ENCODE results near the gene IFT25.

Gene IFT25

DNA sequence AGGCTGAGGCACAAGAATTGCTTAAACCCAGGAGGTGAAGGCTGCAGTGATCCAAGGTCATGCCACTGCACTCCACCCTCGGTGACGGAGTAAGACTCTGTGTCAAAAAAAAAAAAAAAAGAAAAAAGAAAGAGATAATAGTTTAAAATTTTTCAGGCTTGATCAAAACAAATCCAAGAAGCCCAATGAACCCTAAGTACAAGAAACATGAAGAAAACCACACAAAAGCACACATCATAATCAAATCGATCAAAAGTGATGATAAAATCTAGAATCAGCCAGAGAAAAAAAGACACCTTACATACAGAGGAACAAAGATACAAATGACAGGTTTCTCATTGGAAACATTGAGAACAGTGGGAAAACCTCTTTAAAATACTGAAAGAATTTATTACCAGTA, 41.0 kb upstream of the IFT25 start:
- Histone ChIP-seq H3K9ac (ENCODE audit: low read length) (no peak overlapping the region), H2AFZ (ENCODE audit: insufficient read depth, low read length, poor library complexity) (no peak overlapping the region), H4K91ac (ENCODE audit: low read depth, low read length) (no peak overlapping the region), H3K79me2 (ENCODE audit: control insufficient read depth, insufficient read depth, low read length, poor library complexity) (peaks cover 3% of the 10 kb centered on the region), H3K4ac (ENCODE audit: low read depth, low read length) (no peak overlapping the region), H4K12ac (ENCODE audit: low read depth, low read length) (no peak overlapping the region), H3K79me1 (ENCODE audit: low read length) (peaks cover 5% of the 10 kb centered on the region), H2BK12ac (ENCODE audit: low read length) (no peak overlapping the region), H4K8ac (ENCODE audit: low read depth, low read length) (no peak overlapping the region), H3K18ac (ENCODE audit: low read length) (no peak overlapping the region), H3K4me1 (ENCODE audit: control insufficient read depth in 1 of 2, insufficient read depth in 2 of 2, low read length in 2 of 2) (peaks cover 5 to 9% of the 10 kb centered on the region in 2 experiments), H3K36me3 (ENCODE audit: control insufficient read depth in 1 of 2, insufficient read depth in 2 of 2, low read length in 2 of 2) (no peaks in the 10 kb centered on the region), H3K9me3 (ENCODE audit: insufficient read depth, low read depth, low read length) (no peaks in the 10 kb centered on the region), H3K27ac (ENCODE audit: low read depth, low read length) (no peak overlapping the region), H2BK120ac (ENCODE audit: insufficient read depth, low read length, poor library complexity) (no peak overlapping the region), H2AK5ac (ENCODE audit: low read length) (no peak overlapping the region), H3K4me3 (ENCODE audit: low read depth, low read length) (no peak overlapping the region), H3K23ac (ENCODE audit: low read length) (no peak overlapping the region), H3K4me2 (ENCODE audit: low read length) (no peak overlapping the region), H2BK5ac (ENCODE audit: low read depth, low read length, poor library complexity) (no peak overlapping the region), H3K27me3 (ENCODE audit: insufficient read depth, low read length) (no peaks in the 10 kb centered on the region), H3K14ac (ENCODE audit: low read length) (no peak overlapping the region)
- no peak for DNase-seq
- no CpG with 5 or more reads among the region's 3 CpGs for WGBS (ENCODE audit: extremely low coverage, insufficient coverage, insufficient read length)

DNA sequence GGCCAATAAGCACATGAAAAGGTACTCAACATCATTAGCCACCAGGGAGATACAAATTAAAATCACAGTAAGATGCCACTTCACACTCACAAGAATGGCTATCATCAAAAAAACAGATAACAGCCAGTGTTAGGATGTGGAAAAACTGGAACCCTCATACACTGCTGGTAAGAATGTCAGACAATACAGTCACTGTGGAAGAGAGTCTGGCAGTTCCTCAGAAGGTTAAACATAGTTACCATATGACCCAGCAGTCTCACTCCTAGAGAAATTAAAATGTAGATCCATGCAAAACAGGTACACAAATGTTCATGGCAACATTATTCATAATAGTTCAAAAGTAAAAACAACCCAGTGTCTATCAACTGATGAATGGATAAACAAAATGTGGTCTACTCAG, 39.2 kb upstream of the IFT25 start:
- peak; percentile 47 to 52 for DNase-seq
- Histone ChIP-seq H2BK5ac (ENCODE audit: low read depth, low read length, poor library complexity) (no peak overlapping the region), H3K9me3 (ENCODE audit: insufficient read depth, low read depth, low read length) (no peaks in the 10 kb centered on the region), H4K8ac (ENCODE audit: low read depth, low read length) (no peak overlapping the region), H3K79me1 (ENCODE audit: low read length) (peaks cover 5% of the 10 kb centered on the region), H2AK5ac (ENCODE audit: low read length) (no peak overlapping the region), H4K91ac (ENCODE audit: low read depth, low read length) (no peak overlapping the region), H3K4me1 (ENCODE audit: control insufficient read depth in 1 of 2, insufficient read depth in 2 of 2, low read length in 2 of 2) (peaks cover 5 to 9% of the 10 kb centered on the region in 2 experiments), H3K18ac (ENCODE audit: low read length) (no peak overlapping the region), H3K14ac (ENCODE audit: low read length) (no peak overlapping the region), H3K4me2 (ENCODE audit: low read length) (no peak overlapping the region), H2AFZ (ENCODE audit: insufficient read depth, low read length, poor library complexity) (no peak overlapping the region), H3K9ac (ENCODE audit: low read length) (no peak overlapping the region), H3K27me3 (ENCODE audit: insufficient read depth, low read length) (no peaks in the 10 kb centered on the region), H2BK12ac (ENCODE audit: low read length) (no peak overlapping the region), H2BK120ac (ENCODE audit: insufficient read depth, low read length, poor library complexity) (no peak overlapping the region), H3K4me3 (ENCODE audit: low read depth, low read length) (no peak overlapping the region), H3K79me2 (ENCODE audit: control insufficient read depth, insufficient read depth, low read length, poor library complexity) (peaks cover 3% of the 10 kb centered on the region), H4K12ac (ENCODE audit: low read depth, low read length) (no peak overlapping the region), H3K27ac (ENCODE audit: low read depth, low read length) (no peak overlapping the region), H3K23ac (ENCODE audit: low read length) (no peak overlapping the region), H3K36me3 (ENCODE audit: control insufficient read depth in 1 of 2, insufficient read depth in 2 of 2, low read length in 2 of 2) (no peaks in the 10 kb centered on the region), H3K4ac (ENCODE audit: low read depth, low read length) (no peak overlapping the region)

DNA sequence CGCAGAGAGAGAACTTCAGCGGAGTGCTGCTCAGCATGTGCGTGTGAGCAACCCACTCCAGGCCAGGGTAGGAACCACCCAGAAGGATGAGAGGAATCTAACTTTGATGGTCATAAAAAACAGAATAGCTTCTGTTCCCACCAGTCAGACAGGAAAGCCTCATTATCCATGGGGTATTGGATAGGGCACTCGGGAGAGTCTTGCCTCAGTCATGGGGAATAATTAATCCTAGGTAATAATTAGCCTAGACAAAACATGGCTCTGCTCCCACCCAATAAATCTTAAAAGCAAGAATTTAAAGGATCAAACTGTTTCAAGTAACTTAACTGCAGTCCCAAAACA, 37.2 kb upstream of the IFT25 start:
- Histone ChIP-seq H2BK12ac (ENCODE audit: low read length) (no peak overlapping the region), H3K9ac (ENCODE audit: low read length) (no peak overlapping the region), H3K4me1 (ENCODE audit: control insufficient read depth in 1 of 2, insufficient read depth in 2 of 2, low read length in 2 of 2) (peaks cover 5 to 9% of the 10 kb centered on the region in 2 experiments), H2BK120ac (ENCODE audit: insufficient read depth, low read length, poor library complexity) (peak overlapping the region; percentile 38), H3K4me2 (ENCODE audit: low read length) (peak overlapping the region; percentile 42), H4K91ac (ENCODE audit: low read depth, low read length) (no peak overlapping the region), H2AK5ac (ENCODE audit: low read length) (no peak overlapping the region), H3K23ac (ENCODE audit: low read length) (no peak overlapping the region), H4K12ac (ENCODE audit: low read depth, low read length) (peak overlapping the region; percentile 6), H4K8ac (ENCODE audit: low read depth, low read length) (peak overlapping the region; percentile 17), H2BK5ac (ENCODE audit: low read depth, low read length, poor library complexity) (no peak overlapping the region), H3K79me2 (ENCODE audit: control insufficient read depth, insufficient read depth, low read length, poor library complexity) (peaks cover 3% of the 10 kb centered on the region), H3K14ac (ENCODE audit: low read length) (no peak overlapping the region), H3K27ac (ENCODE audit: low read depth, low read length) (no peak overlapping the region), H3K4ac (ENCODE audit: low read depth, low read length) (no peak overlapping the region), H2AFZ (ENCODE audit: insufficient read depth, low read length, poor library complexity) (peak overlapping the region; percentile 38), H3K79me1 (ENCODE audit: low read length) (peaks cover 5% of the 10 kb centered on the region), H3K18ac (ENCODE audit: low read length) (no peak overlapping the region), H3K4me3 (ENCODE audit: low read depth, low read length) (no peak overlapping the region), H3K36me3 (ENCODE audit: control insufficient read depth in 1 of 2, insufficient read depth in 2 of 2, low read length in 2 of 2) (no peaks in the 10 kb centered on the region), H3K9me3 (ENCODE audit: insufficient read depth, low read depth, low read length) (no peaks in the 10 kb centered on the region), H3K27me3 (ENCODE audit: insufficient read depth, low read length) (no peaks in the 10 kb centered on the region)
- DNase-seq, result no peak
- no CpG with 5 or more reads among the region's 4 CpGs for WGBS (ENCODE audit: extremely low coverage, insufficient coverage, insufficient read length)

DNA sequence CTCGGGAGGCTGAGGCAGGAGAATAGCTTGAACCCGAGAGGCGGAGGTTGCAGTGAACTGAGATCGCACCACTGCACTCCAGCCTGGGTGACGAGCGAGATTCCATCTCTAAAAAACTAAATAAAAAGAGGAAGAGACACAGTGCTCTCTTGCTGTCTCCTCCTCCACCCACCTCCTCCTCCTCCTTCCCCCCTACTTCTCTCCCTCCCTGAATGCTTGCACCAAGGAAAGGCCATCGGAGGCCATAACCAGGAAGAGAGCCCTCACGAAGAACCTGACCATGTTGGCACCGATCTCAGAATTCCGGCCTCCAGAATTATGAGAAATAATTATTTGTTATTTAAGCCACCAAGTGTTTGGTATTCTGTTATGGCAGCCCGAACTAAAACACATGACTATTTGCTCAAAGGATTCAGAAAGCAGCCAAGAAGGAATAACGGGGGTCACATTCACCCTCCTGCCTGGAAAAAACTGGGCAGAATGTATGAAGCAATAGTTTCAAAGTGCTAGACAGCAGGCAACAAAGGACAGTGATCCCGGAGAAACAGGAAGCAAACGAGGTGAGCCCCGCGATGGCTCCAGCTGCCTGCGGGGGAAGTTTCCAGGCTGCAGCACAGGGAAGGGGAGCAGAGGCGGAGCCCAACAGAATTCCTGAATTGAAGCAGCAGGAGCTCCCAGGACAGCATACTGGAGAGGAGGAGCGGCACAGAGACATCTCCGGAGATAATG, 36.7 kb upstream of the IFT25 start:
- Histone ChIP-seq H2BK12ac (ENCODE audit: low read length) (no peak overlapping the region), H4K91ac (ENCODE audit: low read depth, low read length) (peak overlapping the region; percentile 21), H3K4me2 (ENCODE audit: low read length) (peak overlapping the region; percentile 42), H4K8ac (ENCODE audit: low read depth, low read length) (peak overlapping the region; percentile 47), H3K9ac (ENCODE audit: low read length) (no peak overlapping the region), H2BK5ac (ENCODE audit: low read depth, low read length, poor library complexity) (no peak overlapping the region), H3K79me2 (ENCODE audit: control insufficient read depth, insufficient read depth, low read length, poor library complexity) (peaks cover 3% of the 10 kb centered on the region), H3K79me1 (ENCODE audit: low read length) (peaks cover 5% of the 10 kb centered on the region), H3K4me1 (ENCODE audit: control insufficient read depth in 1 of 2, insufficient read depth in 2 of 2, low read length in 2 of 2) (peaks cover 5 to 9% of the 10 kb centered on the region in 2 experiments), H3K14ac (ENCODE audit: low read length) (no peak overlapping the region), H3K4ac (ENCODE audit: low read depth, low read length) (no peak overlapping the region), H3K27me3 (ENCODE audit: insufficient read depth, low read length) (no peaks in the 10 kb centered on the region), H3K36me3 (ENCODE audit: control insufficient read depth in 1 of 2, insufficient read depth in 2 of 2, low read length in 2 of 2) (no peaks in the 10 kb centered on the region), H2AK5ac (ENCODE audit: low read length) (no peak overlapping the region), H2AFZ (ENCODE audit: insufficient read depth, low read length, poor library complexity) (peak overlapping the region; percentile 67), H4K12ac (ENCODE audit: low read depth, low read length) (peak overlapping the region; percentile 6), H3K18ac (ENCODE audit: low read length) (no peak overlapping the region), H3K9me3 (ENCODE audit: insufficient read depth, low read depth, low read length) (no peaks in the 10 kb centered on the region), H3K23ac (ENCODE audit: low read length) (no peak overlapping the region), H3K27ac (ENCODE audit: low read depth, low read length) (no peak overlapping the region), H2BK120ac (ENCODE audit: insufficient read depth, low read length, poor library complexity) (peak overlapping the region; percentile 38), H3K4me3 (ENCODE audit: low read depth, low read length) (no peak overlapping the region)
- no CpG with 5 or more reads among the region's 20 CpGs for WGBS (ENCODE audit: extremely low coverage, insufficient coverage, insufficient read length)
- DNase-seq, result no peak

Measured in trophoblast cell (in vitro differentiated cells and primary cell).